ENCODE measurements around the gene IFI27L1. TPM values are rescaled to one million over a fixed set of nuclear protein-coding genes. Genes with fewer than 3 reads are reported as not detected.

IFI27L1 gene
- total RNA-seq, 2 donors from 2014 or later = 15.8 to 27.4 TPM

DNA sequence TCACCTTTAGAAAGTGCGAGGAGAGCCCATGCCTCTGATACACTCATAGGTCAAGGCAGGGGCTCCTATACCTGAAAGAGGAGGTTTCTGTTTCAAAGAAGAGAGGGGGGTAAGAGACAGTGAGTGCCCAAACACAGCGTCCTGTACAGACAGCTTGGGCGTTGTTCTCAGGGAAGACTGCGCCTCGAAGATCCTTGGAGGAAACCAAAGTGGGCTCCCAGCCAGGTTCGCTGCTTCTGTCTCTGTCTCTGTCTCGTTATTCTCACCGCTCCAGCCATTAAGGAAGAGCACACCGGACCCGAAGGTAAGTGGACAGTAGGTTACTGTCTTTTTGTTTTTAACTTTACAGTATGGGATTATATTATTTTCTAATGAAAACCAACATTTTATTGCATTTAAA lies 23.6 kb downstream of the IFI27L1 start:
- no peak for DNase-seq
- H3K27ac ChIP-seq = no peak overlapping the region
- no peak for TF ChIP-seq CTCF (IDR thresholded peaks at IDR 0.05)
- no peaks in the 10 kb centered on the region for H3K9me3 ChIP-seq
- no peaks in the 10 kb centered on the region for H3K27me3 ChIP-seq
- no peak overlapping the region for H3K9ac ChIP-seq (ENCODE audit: low read depth in 2 of 2, low read length in 2 of 2)
- intact Hi-C loops (cut with DNase I) = no loop called here
- H3K4me1 ChIP-seq = no peaks in the 10 kb centered on the region
- H3K4me3 ChIP-seq = no peak overlapping the region
- no peaks in the 10 kb centered on the region for H3K36me3 ChIP-seq

- H3K4me1 ChIP-seq = no peaks in the 10 kb centered on the region
These were observed 28.8 kb downstream of the IFI27L1 start for GRCh38 chr14:94109915-94110250.

DNA sequence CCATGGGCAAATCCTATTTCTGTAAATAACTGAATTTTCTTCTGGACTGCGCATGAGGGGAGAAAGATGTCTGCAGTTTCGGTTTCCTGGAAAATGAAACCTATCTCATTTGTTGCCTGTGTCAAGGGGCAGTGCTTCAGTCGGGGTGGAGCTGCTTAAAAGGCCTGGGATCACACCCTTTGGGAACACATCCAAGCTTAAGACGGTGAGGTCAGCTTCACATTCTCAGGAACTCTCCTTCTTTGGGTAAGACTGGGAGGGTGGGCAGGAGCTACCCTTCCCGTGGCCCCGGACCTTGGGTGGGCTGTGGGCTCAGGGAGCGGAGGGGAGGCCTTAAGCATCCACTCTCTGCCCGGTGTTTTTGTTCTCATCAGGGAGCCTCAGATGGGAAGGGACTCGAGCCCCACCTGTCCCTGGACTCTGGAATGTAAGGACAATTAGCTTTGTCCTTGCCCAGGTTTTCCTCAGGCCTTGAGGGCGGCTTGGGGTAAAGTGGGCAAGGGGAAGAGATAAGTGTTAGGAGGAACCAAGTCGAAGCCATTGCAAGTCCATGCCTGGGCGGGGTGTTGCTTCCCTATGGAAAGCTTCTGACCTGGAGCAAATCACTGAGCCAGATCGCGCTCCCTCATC lies 29.6 kb downstream of the IFI27L1 start, which contains the start of gene IFI27:
Gene IFI27 (plus strand): TSS at position 185 of the 630 bp plus-strand sequence.
- Histone ChIP-seq H3K9ac (ENCODE audit: low read depth in 2 of 2, low read length in 2 of 2) (peak within 1 kb of the TSS; percentile 44 to 62), H3K9me3 (no peaks in the 10 kb centered on the region), H3K36me3 (no peaks in the 10 kb centered on the region), H3K4me1 (no peaks in the 10 kb centered on the region), H3K27ac (peak within 1 kb of the TSS; percentile 74), H3K27me3 (no peaks in the 10 kb centered on the region), H3K4me3 (peak within 1 kb of the TSS; percentile 40)
- peak; percentile 82 for DNase-seq
- intact Hi-C loops (cut with DNase I) = no loop called here
- no peak for TF ChIP-seq CTCF (IDR thresholded peaks at IDR 0.05)

More at GRCh38 chr14:94109915-94110250, 28.8 kb downstream of the IFI27L1 start:
- H3K9ac ChIP-seq (ENCODE audit: low read depth in 2 of 2, low read length in 2 of 2) = no peak overlapping the region
- peak overlapping the region; percentile 74 for H3K27ac ChIP-seq
- H3K4me3 ChIP-seq = no peak overlapping the region
- no peaks in the 10 kb centered on the region for H3K27me3 ChIP-seq
- H3K9me3 ChIP-seq = no peaks in the 10 kb centered on the region
- no peaks in the 10 kb centered on the region for H3K36me3 ChIP-seq
- TF ChIP-seq CTCF (IDR thresholded peaks at IDR 0.05) = no peak
- DNase-seq = no peak
- intact Hi-C loops (cut with DNase I) = no loop called here

- peak overlapping the region; percentile 28 to 44 for H3K9ac ChIP-seq (ENCODE audit: low read depth in 2 of 2, low read length in 2 of 2)
- H3K4me1 ChIP-seq = no peaks in the 10 kb centered on the region
These were observed 30.4 kb downstream of the IFI27L1 start for GRCh38 chr14:94111276-94112095.

More at GRCh38 chr14:94111276-94112095, 30.4 kb downstream of the IFI27L1 start:
- intact Hi-C loops (cut with DNase I) = no loop called here
- peak overlapping the region; percentile 40 for H3K4me3 ChIP-seq
- no peak for TF ChIP-seq CTCF (IDR thresholded peaks at IDR 0.05)
- no peak for DNase-seq
- no peaks in the 10 kb centered on the region for H3K36me3 ChIP-seq
- no peaks in the 10 kb centered on the region for H3K27me3 ChIP-seq
- H3K9me3 ChIP-seq = no peaks in the 10 kb centered on the region
- H3K27ac ChIP-seq = peak overlapping the region; percentile 74
